PC-9 (cell line): ENCODE measurements around the gene DEAF1. TPM values are rescaled to one million over a fixed set of nuclear protein-coding genes. Genes with fewer than 3 reads are reported as not detected.

Experiments used
- BruUV-seq: library from RNA; stranded (reverse); fragments of 400-500 nt; replicated peaks from 2 replicates; lab custom pipeline; 2021; lab: Mats Ljungman, UMichigan
- CTCF ChIA-PET: fragments of 300-600 bp; sonication (Branson Sonifier 250); formaldehyde crosslinking; loops from one replicate; lab custom pipeline; 2022; ENCODE audit warnings: antibody characterized with exemption; lab: Charles Lee
- POLR2A ChIA-PET: fragments of 300-600 bp; sonication (Branson Sonifier 250); formaldehyde crosslinking; loops from one replicate; lab custom pipeline; 2022; ENCODE audit warnings: antibody characterized with exemption; ENCODE audit not compliant: unreplicated experiment; lab: Charles Lee
- DNase-seq, 2 experiments: peaks; one replicate each; pipeline versions ENCODE4 v3.0.0 to v3.0.0-alpha.2; 2015 to 2022; ENCODE audit warnings: mixed read lengths in 1 of 2
- H2AFZ ChIP-seq: fragments of 200-600 bp; sonication (generic); 2 replicates; pipeline ENCODE4 v1.8.1; 2017; ENCODE audit warnings: antibody characterized with exemption
- H3F3A ChIP-seq: fragments of 200-600 bp; sonication (generic); 2 replicates; pipeline ENCODE4 v1.8.1; 2017; ENCODE audit warnings: antibody characterized with exemption, mild to moderate bottlenecking, low read depth; ENCODE audit not compliant: insufficient read depth
- H3K27ac ChIP-seq: fragments of 200-600 bp; sonication (generic); 2 replicates; pipeline ENCODE4 v1.6.1; 2016; ENCODE audit warnings: mixed run types
- H3K27me3 ChIP-seq: fragments of 200-600 bp; sonication (generic); 2 replicates; pipeline ENCODE4 v1.6.1; 2016; ENCODE audit warnings: low read depth, mixed run types; ENCODE audit not compliant: insufficient read depth
- H3K36me3 ChIP-seq: fragments of 200-600 bp; sonication (generic); 2 replicates; pipeline ENCODE4 v1.6.1; 2016; ENCODE audit warnings: low read depth, mixed run types
- H3K4me1 ChIP-seq: fragments of 200-600 bp; sonication (generic); replicated peaks from 2 replicates; pipeline ENCODE4 v1.6.1; 2016; ENCODE audit warnings: mixed run types; ENCODE audit not compliant: insufficient read depth
- H3K4me2 ChIP-seq: fragments of 200-600 bp; sonication (generic); 2 replicates; pipeline ENCODE4 v1.6.1; 2017; ENCODE audit warnings: mixed run types
- H3K4me3 ChIP-seq: fragments of 200-600 bp; sonication (generic); 2 replicates; pipeline ENCODE4 v1.6.1; 2016; ENCODE audit warnings: mixed run types
- H3K79me2 ChIP-seq: fragments of 200-600 bp; sonication (generic); 2 replicates; pipeline ENCODE4 v1.6.1; 2017; ENCODE audit warnings: low read depth, mixed run types
- H3K9me2 ChIP-seq: fragments of 200-600 bp; sonication (generic); 2 replicates; pipeline ENCODE4 v1.8.1; 2017; ENCODE audit warnings: mild to moderate bottlenecking; ENCODE audit not compliant: insufficient read depth
- H3K9me3 ChIP-seq: fragments of 200-600 bp; sonication (generic); 2 replicates; pipeline ENCODE4 v1.8.1; 2016; ENCODE audit warnings: low read depth; ENCODE audit not compliant: insufficient read depth
- H4K20me1 ChIP-seq: fragments of 200-600 bp; sonication (generic); 2 replicates; pipeline ENCODE4 v1.8.1; 2017; ENCODE audit not compliant: insufficient read depth
- EZH2 ChIP-seq: fragments of 200-600 bp; sonication (generic); IDR thresholded peaks from 2 replicates; pipeline ENCODE4 v1.8.0; 2017; ENCODE audit warnings: antibody characterized with exemption, low read depth
- intact Hi-C: fragments of 100-400 bp; cut with micrococcal nuclease; formaldehyde crosslinking; loops from one replicate; pipeline ENCODE4 v1.10.0; 2022; ENCODE audit not compliant: unreplicated experiment
- total RNA-seq: library from RNA; stranded (reverse); gene quantifications from 2 replicates; pipeline ENCODE4 v1.2.3, GENCODE V29; 2021
- TF ChIP-seq, protein P1 (sequence below): fragments of 200-600 bp; sonication (generic); conservative IDR thresholded peaks from 2 replicates; pipeline ENCODE4 v1.6.1; 2017; ENCODE audit warnings: mixed run types, antibody characterized with exemption, mild to moderate bottlenecking, moderate library complexity

Gene DEAF1
- total RNA-seq, 1 experiment from 2014 or later: 36.9 TPM

DNA sequence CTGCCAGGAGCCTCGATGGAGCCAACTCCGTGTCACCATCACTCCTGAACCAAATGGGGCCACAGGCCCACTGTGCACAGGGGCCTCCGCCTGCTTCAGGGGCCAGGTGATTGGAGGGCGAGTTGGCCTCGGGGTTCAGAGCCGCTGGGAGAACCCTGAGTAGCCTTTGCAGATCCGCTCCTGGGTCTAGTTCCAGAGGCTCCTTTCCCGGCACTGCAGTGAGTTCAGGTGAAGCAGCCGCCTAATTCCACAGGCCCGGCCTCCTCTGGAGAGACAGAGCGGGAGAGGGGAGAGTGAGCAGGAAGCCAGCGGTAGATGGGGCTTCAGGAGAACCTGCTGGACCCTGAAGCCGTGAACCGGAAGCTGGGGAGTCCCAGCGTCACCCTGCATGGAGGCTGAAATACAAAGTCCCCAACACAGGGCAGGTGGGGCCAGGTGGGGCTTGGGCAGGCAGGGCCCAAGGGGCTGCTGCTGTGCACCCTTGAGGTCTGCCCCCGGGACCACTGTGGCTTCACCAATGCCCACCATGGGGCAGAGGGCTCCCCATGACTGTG is 35.4 kb downstream of the DEAF1 start:
- Histone ChIP-seq H3K9me2 (no peaks in the 10 kb centered on the region), H3F3A (0 out of 2 replicates have a peak, but pooled peaks cover 6% of the 10 kb centered on the region), H3K4me3 (no peak overlapping the region), H3K4me1 (no peaks in the 10 kb centered on the region), H3K4me2 (no peak overlapping the region), H4K20me1 (peaks cover 8% of the 10 kb centered on the region; the same call in 1 of the 2 replicates), H2AFZ (no peak overlapping the region), H3K27me3 (no peaks in the 10 kb centered on the region), H3K36me3 (no peaks in the 10 kb centered on the region), H3K27ac (no peak overlapping the region), H3K79me2 (no peaks in the 10 kb centered on the region), H3K9me3 (no peaks in the 10 kb centered on the region)
- BruUV-seq: no TSS peak
- intact Hi-C loops: loop anchor here (5.0 kb wide), 1 partner anchor 103 kb away; no protein-coding TSS in a partner anchor
- POLR2A ChIA-PET: no interaction called here
- DNase-seq: no peak
- CTCF ChIA-PET: no interaction called here
- TF ChIP-seq, protein P1, sequence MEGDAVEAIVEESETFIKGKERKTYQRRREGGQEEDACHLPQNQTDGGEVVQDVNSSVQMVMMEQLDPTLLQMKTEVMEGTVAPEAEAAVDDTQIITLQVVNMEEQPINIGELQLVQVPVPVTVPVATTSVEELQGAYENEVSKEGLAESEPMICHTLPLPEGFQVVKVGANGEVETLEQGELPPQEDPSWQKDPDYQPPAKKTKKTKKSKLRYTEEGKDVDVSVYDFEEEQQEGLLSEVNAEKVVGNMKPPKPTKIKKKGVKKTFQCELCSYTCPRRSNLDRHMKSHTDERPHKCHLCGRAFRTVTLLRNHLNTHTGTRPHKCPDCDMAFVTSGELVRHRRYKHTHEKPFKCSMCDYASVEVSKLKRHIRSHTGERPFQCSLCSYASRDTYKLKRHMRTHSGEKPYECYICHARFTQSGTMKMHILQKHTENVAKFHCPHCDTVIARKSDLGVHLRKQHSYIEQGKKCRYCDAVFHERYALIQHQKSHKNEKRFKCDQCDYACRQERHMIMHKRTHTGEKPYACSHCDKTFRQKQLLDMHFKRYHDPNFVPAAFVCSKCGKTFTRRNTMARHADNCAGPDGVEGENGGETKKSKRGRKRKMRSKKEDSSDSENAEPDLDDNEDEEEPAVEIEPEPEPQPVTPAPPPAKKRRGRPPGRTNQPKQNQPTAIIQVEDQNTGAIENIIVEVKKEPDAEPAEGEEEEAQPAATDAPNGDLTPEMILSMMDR: no peak
- TF ChIP-seq EZH2: no peak

DNA sequence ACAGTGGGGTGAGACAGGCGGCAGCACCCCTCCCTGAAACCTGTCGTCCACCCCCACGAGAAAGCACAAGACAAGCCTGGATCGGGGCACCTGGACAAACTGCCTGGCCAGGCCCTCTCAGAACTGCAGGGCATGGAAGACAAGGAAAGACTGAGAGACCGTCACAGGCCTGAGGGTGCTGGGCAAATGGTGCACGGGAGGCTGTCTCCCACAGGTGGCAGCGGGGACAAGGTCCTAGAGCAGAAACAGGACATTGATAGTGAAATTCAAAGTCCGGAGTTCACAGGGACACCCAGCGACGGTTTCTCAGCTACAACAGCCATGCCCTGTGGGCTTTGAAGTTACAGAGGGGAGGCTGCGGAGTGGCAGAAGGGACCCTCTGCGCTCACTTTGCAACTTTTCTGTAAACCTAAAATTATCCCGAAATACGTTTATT is 37.3 kb downstream of the DEAF1 start:
- H3K79me2 ChIP-seq: no peaks in the 10 kb centered on the region
- no peak for DNase-seq
- no peaks in the 10 kb centered on the region for H3K9me3 ChIP-seq
- ChIA-PET POLR2A (no interaction called here), CTCF (no interaction called here)
- no peak overlapping the region for H3K4me3 ChIP-seq
- BruUV-seq: no TSS peak
- no peaks in the 10 kb centered on the region for H3F3A ChIP-seq
- no peaks in the 10 kb centered on the region for H3K27me3 ChIP-seq
- intact Hi-C loops: no loop called here
- H3K4me2 ChIP-seq: no peak overlapping the region
- H3K27ac ChIP-seq: no peak overlapping the region
- H2AFZ ChIP-seq: no peak overlapping the region
- TF ChIP-seq, protein P1: no peak
- no peak for TF ChIP-seq EZH2
- no peaks in the 10 kb centered on the region for H3K4me1 ChIP-seq
- H3K36me3 ChIP-seq: no peaks in the 10 kb centered on the region
- H4K20me1 ChIP-seq: peaks cover 8% of the 10 kb centered on the region; the same call in 1 of the 2 replicates
- H3K9me2 ChIP-seq: no peaks in the 10 kb centered on the region

DNA sequence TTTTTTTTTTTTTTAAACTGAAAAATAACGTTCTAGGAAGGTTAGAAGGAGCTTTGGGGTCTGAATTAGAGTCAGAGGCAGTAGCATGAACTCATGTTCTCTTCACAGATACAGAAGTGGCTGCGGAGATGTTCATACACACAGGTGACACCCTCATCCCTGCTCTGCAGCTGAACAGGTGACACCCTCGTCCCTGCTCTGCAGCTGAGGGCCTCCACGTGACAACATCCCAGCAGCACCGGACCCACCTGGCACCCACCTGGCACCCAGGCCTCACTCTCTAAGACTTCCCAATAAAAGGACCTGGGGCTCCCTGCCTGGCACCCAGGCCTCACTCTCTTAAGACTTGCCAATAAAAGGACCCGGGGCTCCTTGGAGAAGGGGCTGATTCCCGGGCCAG is 38.2 kb downstream of the DEAF1 start:
- no peak overlapping the region for H2AFZ ChIP-seq
- BruUV-seq: no TSS peak
- no peaks in the 10 kb centered on the region for H3F3A ChIP-seq
- no peaks in the 10 kb centered on the region for H3K79me2 ChIP-seq
- H4K20me1 ChIP-seq: 0 out of 2 replicates have a peak, but pooled peaks cover under 1% of the 10 kb centered on the region
- no peaks in the 10 kb centered on the region for H3K4me1 ChIP-seq
- intact Hi-C loops: no loop called here
- no peaks in the 10 kb centered on the region for H3K9me2 ChIP-seq
- H3K27me3 ChIP-seq: no peaks in the 10 kb centered on the region
- TF ChIP-seq, protein P1: no peak
- no peak for TF ChIP-seq EZH2
- no peak overlapping the region for H3K4me3 ChIP-seq
- DNase-seq: no peak
- no peak overlapping the region for H3K4me2 ChIP-seq
- ChIA-PET CTCF (no interaction called here), POLR2A (no interaction called here)
- no peaks in the 10 kb centered on the region for H3K36me3 ChIP-seq
- no peaks in the 10 kb centered on the region for H3K9me3 ChIP-seq
- no peak overlapping the region for H3K27ac ChIP-seq
